HTERT RPE-1 (cell line): ENCODE results near the gene LAMB1.

Experiments
- in situ Hi-C: fragments of 300-500 bp; cut with MboI; formaldehyde crosslinking; loops from 4 replicates; pipeline ENCODE4 v1.14.3; 2020; ENCODE audit warnings: low sequenced_read_pairs

Gene LAMB1

GRCh38 chr7:107999779-108000560 lies 3.0 kb downstream of the LAMB1 start:
- in situ Hi-C loops, result no loop called here

DNA sequence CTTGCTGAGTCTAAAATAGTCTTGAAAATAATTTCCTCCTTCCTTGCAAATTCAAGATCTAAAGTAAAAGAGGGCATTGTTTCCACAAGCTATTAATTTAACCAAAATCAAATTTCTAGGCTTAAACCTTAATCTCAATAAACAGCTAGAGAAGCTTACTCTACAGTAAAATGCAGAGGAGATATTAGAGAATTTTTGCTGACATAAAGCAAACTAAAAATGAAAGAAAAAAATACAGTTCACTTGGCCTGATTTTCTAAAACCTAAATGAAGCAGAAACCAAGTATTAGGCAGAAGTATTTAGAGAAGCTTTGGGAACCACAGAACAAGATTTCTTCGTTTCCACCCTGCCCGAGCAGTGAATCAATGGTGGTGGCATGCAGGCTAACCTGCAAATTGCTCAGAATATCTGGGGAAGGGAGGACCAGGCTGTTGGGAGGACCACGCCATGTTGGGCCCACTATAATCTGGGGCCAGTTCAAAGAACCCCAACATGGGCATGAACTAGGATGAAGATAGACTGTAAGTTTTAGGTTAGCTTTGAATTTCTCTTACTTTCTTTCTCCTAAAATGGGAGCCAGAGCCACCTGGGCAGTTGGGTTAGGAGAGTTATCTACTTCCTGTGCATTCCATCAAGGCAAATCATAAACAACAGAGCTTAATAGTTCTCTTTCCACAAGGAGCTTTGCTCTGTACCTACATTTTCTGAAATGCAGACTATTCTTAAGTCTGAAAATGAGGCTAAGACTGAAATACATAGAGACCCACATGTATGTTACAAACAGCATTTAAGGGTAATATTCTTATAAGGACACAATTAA lies 4.1 kb downstream of the LAMB1 start:
- in situ Hi-C loops, result no loop called here

DNA sequence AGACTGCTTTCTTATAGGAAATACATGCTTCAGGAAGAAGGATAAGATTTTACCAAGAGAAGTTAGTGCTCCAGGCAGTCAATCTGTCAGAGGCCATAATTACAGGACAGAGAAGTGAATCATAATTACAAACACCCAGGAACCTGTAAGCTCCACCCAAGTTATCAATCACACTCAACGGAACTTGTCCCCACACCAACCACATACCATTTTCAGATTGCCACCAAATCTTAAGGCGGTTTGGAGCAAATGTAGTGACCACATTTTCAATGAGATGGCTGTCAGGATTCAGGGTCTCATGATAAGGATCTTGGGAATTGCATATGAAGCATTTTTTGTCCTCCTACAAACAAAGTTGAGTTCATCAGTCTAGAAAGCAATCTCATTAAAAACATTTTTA lies 4.8 kb downstream of the LAMB1 start:
- in situ Hi-C loops, result no loop called here

DNA sequence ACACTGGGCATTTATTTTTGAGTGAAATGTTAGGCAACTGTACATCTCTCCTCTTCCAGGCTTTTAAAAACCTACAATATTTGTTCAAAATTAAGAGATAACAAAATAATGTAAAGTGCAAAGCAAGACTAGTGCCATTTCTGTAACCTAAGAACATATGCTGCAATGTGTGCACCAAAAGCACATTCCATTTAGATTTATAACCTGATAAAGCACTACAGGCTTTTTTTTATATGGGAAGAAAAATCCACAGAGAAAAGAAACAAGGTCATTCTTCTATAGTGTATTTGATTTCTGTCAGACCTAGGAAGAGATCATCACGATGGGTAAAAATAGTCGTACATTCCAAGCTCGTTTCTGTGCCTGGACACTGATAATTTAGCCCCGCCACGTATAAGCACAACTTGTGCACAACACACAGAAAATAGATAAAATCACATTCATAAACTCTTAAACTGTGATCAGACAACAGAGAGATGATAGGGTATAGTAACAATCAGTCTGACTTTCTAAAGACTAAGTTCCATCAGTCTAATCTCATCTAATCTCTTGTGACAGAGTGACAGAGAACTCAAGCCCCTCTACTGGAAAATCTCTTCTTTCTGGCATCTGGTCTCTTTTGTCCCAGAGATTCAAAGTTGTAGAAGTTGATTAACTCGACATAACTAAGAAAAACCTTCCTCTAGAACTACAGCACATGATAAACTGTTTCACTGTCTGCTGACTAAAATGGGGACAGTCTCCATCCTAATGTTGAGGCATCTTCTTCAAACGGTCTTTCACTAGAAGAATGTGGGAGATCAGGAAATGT lies 6.7 kb downstream of the LAMB1 start:
- in situ Hi-C loops, result no loop called here

DNA sequence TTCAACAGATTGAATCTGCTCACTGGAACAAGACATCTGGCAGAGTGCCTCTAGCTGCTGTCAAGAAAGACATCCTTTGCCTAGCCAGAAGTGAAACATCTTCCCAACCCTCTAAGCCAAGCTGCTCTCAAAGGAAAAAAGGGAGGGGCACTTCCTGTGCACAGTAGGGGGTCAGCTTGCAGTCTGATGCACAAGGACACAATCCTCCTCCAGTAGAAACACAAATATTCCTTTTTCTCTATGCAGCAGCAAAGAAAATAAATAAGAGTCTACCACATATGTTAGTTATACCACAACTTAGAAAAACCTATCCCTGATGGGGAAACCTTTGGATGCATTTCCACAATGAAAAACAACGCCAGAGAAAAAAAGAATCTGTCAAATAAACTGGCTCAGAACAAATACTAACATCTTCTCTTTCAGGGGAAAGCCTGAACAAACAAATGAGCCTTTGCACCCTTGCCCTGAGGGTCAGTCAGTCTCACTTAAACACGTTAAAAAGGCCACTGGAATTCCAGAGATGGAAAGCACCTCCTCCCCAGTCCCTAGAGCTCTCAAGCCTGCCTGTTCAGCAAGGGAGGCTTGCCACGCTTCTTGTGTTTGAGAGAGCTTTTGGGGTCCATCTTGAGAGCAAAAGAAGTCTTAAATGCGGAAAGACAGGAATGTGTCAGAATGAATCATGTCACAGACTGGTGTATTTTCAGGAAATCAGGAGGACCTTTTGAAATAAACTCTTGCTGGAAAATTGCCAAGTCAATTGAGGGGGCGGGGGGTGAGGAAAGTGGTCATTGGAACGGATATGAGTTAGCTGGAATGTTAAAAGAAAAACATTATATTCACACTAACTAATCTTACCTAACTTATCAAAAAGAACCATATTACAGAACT lies 7.5 kb downstream of the LAMB1 start:
- in situ Hi-C loops, result no loop called here

DNA sequence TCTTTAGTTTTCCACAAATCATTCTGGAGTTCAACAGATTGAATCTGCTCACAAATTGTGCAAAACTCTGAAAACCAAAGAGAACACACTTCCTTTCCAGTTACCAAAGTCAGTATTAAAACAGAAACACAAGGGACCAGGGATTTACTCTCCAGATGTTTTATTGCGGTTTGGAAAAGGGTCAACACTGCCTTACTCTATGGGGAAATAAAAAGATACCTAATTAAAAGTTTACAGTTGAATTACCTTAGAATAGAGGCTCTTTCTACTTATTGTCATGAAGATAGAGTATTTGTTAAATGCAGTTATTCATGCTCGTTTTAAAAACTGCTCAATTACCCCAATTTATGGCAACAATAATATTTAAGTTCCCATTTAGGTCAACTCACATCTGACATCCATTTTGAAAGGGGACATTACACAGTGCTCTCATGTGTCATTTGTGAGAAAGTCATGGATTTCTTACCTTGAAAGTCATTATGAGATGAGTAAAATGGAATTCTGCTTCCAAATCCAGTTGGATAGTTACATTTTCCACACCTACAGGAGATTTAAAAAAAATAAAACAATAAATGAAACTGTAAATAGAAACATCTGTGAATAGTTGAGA lies 8.4 kb downstream of the LAMB1 start:
- in situ Hi-C loops, result no loop called here

GRCh38 chr7:107993891-107994291 lies 9.1 kb downstream of the LAMB1 start:
- in situ Hi-C loops, result no loop called here

- in situ Hi-C loops, result no loop called here
Observed at GRCh38 chr7:107989618-107990373, 13.2 kb downstream of the LAMB1 start.

DNA sequence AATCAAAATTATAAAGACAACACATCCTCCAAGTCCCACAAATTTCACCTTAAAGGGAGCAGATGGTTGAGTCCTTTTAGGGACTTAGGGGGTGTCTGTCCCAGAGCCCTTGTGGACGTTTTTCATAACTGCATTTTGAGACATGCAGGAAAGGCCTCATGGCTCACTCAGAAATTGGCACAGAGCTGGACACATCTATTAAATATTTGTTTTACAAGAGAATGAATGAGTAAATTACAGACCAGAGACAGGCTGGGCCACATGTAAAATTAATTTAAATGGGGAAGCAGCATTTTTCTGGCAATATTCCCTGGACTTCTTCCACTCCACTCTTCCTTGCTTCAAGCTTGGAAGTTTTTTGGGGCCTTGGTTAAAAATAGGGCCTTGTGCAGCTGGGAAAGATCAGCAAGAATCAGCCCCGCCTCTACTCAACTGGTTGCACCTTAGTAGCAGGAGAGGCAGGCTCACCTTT lies 20.0 kb downstream of the LAMB1 start:
- in situ Hi-C loops, result no loop called here

DNA sequence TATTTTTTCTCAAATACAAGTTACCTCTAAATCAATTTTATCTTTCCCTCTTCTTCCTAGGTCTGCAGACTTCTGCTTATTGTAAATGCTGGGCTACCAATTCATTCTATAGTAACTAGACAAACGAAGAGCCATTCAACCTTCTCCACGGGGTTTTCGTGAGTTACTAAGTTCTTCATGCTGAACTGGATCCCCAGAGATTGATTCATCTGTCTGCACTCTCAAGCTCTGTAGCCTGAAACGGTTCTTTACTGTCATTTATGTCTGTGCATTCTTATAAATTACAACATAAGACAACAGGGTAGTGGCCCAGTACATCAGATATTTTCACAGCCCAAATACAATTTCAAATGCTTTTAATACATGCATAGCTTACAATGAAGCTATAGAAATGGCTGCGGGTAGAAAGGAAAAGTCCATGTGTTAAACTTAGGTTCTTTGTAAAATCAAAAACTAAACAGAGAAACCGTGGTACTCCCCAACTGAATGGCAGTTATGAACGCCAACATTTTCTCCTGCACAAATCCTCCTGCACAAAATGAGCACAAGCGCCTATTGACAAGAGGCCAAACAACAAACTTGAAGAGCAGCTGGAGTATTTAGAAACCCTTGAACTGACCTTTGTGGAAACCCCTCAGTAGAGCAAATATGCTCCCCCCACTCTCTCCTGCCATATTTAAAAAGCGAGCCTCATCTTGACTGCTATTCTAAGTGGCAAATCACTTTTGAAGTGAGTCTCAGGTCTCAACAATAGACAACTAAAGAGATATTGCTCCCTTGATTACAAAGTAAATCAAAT lies 20.7 kb downstream of the LAMB1 start:
- in situ Hi-C loops, result no loop called here

GRCh38 chr7:107981466-107981865 lies 21.5 kb downstream of the LAMB1 start:
- in situ Hi-C loops, result no loop called here

GRCh38 chr7:107980671-107981190 lies 22.2 kb downstream of the LAMB1 start:
- in situ Hi-C loops, result no loop called here

DNA sequence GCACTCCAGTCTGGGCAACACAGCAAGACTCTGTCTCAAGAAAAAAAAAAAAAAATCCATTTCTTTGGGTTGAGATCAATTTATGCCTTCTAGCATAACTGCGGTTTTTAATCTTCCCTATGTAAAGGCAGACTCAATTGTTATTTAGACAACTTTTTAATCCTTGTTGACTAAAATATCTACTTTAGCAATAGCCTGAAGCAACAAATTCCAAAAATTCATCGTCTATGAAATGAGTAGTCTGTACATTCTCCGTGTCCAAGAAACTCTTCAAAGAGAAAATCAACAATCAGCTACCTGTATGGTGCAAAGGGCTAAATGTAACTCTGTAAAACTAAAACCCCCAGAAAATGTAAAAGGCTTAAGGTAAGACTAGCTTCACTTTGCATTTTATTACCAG lies 22.8 kb downstream of the LAMB1 start:
- in situ Hi-C loops, result no loop called here

DNA sequence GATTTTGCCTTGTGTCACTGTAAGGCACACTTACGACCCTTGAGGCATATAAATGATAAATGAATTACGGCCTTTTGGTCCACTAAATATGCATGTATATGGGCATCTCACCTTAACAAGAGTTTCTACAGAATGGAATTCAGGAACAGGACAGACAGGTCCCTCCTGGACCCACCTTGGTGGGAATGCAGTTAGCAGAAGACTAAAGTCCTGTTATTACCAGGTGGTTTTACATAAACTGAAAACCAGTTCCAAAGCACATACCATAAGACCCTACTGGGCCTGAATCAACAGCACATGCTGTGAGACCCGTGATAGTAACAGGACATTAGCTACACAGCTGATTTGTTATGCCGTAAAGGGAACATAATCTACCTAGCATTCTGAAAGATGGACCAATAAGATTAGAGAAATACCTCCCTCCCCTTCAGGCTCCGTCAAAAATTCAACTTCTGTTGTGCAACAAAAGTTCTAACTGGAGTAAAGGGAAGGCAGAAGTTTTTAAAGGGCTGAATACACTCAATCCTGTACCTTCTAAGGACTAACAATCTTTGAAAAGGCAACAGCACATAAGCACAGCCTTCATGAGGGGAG lies 24.0 kb downstream of the LAMB1 start:
- in situ Hi-C loops, result no loop called here

DNA sequence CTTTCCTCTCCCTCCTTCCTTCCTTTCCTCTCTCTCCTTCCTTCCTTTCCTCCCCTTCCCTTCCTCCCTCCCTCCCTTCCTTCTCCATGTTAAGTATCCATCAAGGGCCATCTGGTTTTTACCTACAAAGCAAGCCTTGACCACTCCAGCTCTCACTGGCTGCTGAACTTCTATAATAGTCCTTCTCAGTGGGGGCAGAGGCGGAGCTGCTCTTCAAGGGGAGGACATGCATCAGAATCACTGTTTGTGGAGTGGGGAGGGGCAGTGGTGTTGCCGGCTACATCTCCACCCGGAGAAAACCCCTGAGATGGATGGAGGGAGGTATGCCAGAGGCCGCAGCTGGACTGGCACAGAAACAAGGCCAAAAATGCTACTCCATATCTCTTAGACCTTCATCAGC lies 25.9 kb downstream of the LAMB1 start:
- in situ Hi-C loops, result no loop called here

GRCh38 chr7:107976620-107977019 lies 26.3 kb downstream of the LAMB1 start:
- in situ Hi-C loops, result no loop called here

DNA sequence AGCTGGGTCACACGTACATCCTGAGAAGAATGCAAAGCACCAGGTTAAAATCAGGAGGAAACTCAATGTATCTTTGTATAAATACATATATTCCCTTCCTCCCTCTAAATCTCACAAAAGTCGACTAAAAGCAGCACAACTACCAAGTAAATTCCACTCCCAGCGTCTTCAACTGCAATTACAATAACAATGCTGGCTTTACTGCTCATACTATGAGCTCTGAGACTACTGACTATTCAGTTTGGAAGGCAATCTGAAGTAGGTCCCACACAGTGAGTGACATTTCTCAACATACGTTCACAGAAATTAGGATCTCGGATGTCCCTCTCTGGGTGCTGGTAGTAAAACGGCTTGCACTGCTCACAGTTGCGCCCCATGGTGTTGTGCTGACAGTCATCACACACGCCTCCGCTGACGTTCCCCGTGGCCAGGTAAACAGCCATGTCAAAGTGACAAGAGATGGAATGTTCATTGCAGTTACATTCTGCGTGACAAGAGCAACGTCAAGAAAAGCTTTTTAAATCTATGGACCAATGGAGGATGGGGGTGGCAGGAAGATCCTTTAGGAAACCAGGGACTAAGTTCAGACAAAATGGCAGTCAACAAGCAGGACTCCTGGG lies 27.5 kb downstream of the LAMB1 start:
- in situ Hi-C loops, result no loop called here
